K562 (cell line): ENCODE data around the gene CCNT1. TPM values are rescaled to one million over a fixed set of nuclear protein-coding genes. Genes with fewer than 3 reads are reported as not detected.

Experiments
- FOS ChIP-seq: IDR thresholded peaks from 3 replicates; pipeline ENCODE4 v1.6.1; 2011; ENCODE audit not compliant: insufficient read length; ENCODE audit errors: extremely low read depth
- HDAC1 ChIP-seq, 2 experiments: fragments of 450-650 bp; IDR thresholded peaks; 2 replicates each; pipeline ENCODE4 v1.6.1; 2016 to 2017; ENCODE audit warnings: inconsistent platforms in 1 of 2, mild to moderate bottlenecking in 1 of 2, moderate library complexity in 1 of 2
- JUND ChIP-seq, 2 experiments: IDR thresholded peaks; 2 replicates in 1 of 2; 3 replicates in 1 of 2; pipeline ENCODE4 v1.6.1; 2011; ENCODE audit warnings: borderline replicate concordance in 2 of 2, low read depth in 2 of 2, low read length in 2 of 2, improper control_type of control experiment in 1 of 2, missing biosample characterization in 1 of 2, missing genetic modification characterization in 1 of 2, missing genetic modification reagents in 1 of 2
- KAT7 ChIP-seq: sonication (generic); formaldehyde crosslinking; IDR thresholded peaks from 2 replicates; pipeline ENCODE4 v1.8.0; 2022; ENCODE audit warnings: missing genetic modification reagents, mild to moderate bottlenecking, borderline replicate concordance
- KDM2B ChIP-seq: fragments of 250-450 bp; sonication (Bioruptor Pico); IDR thresholded peaks from 2 replicates; pipeline ENCODE4 v1.8.0; 2021; ENCODE audit warnings: mild to moderate bottlenecking, moderate library complexity
- L3MBTL2 ChIP-seq: fragments of 450-650 bp; IDR thresholded peaks from 2 replicates; pipeline ENCODE4 v1.6.1; 2016; ENCODE audit warnings: mild to moderate bottlenecking, moderate library complexity
- NR2C1 ChIP-seq, 2 experiments: fragments of 450-650 bp; IDR thresholded peaks; 2 replicates each; pipeline ENCODE4 v1.6.1; 2017; ENCODE audit warnings: mild to moderate bottlenecking in 2 of 2, antibody characterized with exemption in 1 of 2, inconsistent platforms in 1 of 2, missing compliant biosample characterization in 1 of 2, missing genetic modification characterization in 1 of 2
- PHF8 ChIP-seq: fragments of 200-600 bp; sonication (generic); IDR thresholded peaks from 2 replicates; pipeline ENCODE4 v1.6.1; 2012; ENCODE audit warnings: mixed run types, mild to moderate bottlenecking, inconsistent platforms, low read length, moderate library complexity, borderline replicate concordance
- POLR2G ChIP-seq: fragments of 200-400 bp; formaldehyde crosslinking; IDR thresholded peaks from 2 replicates; pipeline ENCODE4 v1.6.1; 2017; ENCODE audit warnings: low read depth, mild to moderate bottlenecking, antibody characterized with exemption, low read length, moderate library complexity
- PTBP1 ChIP-seq: fragments of 200-400 bp; formaldehyde crosslinking; IDR thresholded peaks from 2 replicates; pipeline ENCODE4 v1.6.1; 2017; ENCODE audit warnings: low read depth, low read length
- RFX1 ChIP-seq: fragments of 450-650 bp; IDR thresholded peaks from 2 replicates; pipeline ENCODE4 v1.6.1; 2016; ENCODE audit warnings: mild to moderate bottlenecking, moderate library complexity
- ZFP30 ChIP-seq: fragments of 250-450 bp; sonication (Bioruptor Pico); IDR thresholded peaks from 2 replicates; pipeline ENCODE4 v1.8.0; 2022; ENCODE audit warnings: moderate library complexity, mild to moderate bottlenecking, inconsistent platforms, borderline replicate concordance
- ZFP36 ChIP-seq: fragments of 150-350 bp; IDR thresholded peaks from 2 replicates; pipeline ENCODE4 v1.6.1; 2018; ENCODE audit warnings: low read length, low read depth; ENCODE audit not compliant: partially characterized antibody
- ZNF57 ChIP-seq: fragments of 450-650 bp; formaldehyde crosslinking; IDR thresholded peaks from 2 replicates; pipeline ENCODE4 v1.4.0; 2020; ENCODE audit warnings: mild to moderate bottlenecking, moderate library complexity
- polyA plus RNA-seq, 8 experiments: library from polyadenylated mRNA; depleted of rRNA in 4 of 8; stranded (reverse) in 5 of 8; unstranded in 3 of 8; fragments of >200 nt; fragmentation: Nextera tagmentation in 2 of 8; fragmentation: Illumina TruSeq in 1 of 8; extraction: Ambion mirVana in 2 of 8; extraction: Trizol in 1 of 8; gene quantifications; 2 replicates each; pipeline versions ENCODE4 v1.2.1 to v1.2.3, GENCODE V29; 2011 to 2014; ENCODE audit warnings: inconsistent platforms in 1 of 8, missing spikeins in 1 of 8
- total RNA-seq, 7 experiments: library from RNA; depleted of rRNA in 6 of 7; stranded (reverse); fragments of >200 nt in 6 of 7; fragmentation: Illumina TruSeq in 2 of 7; extraction: Trizol in 2 of 7; gene quantifications; 2 replicates each; pipeline versions ENCODE4 v1.2.1 to v1.2.3, GENCODE V29; 2011 to 2021; ENCODE audit warnings: low replicate concordance in 1 of 7
- TF ChIP-seq, protein P1 (sequence below): fragments of 150-350 bp; conservative IDR thresholded peaks from 2 replicates; pipeline ENCODE4 v1.6.1; 2014; ENCODE audit warnings: low read length
- TF ChIP-seq, protein P2 (sequence below): fragments of 450-650 bp; IDR thresholded peaks from 2 replicates; pipeline ENCODE4 v1.6.1; 2016; ENCODE audit warnings: low read depth, mild to moderate bottlenecking, moderate library complexity
- TF ChIP-seq, protein P3 (sequence below): fragments of 450-650 bp; formaldehyde crosslinking; IDR thresholded peaks from 2 replicates; pipeline ENCODE4 v1.4.0; 2022; ENCODE audit warnings: mild to moderate bottlenecking, moderate library complexity
- TF ChIP-seq, protein P4 (sequence below): fragments of 450-650 bp; conservative IDR thresholded peaks from 2 replicates; pipeline ENCODE4 v1.6.1; 2016; ENCODE audit warnings: missing genetic modification characterization, low read depth, mild to moderate bottlenecking, missing compliant biosample characterization, moderate library complexity
- TF ChIP-seq, protein P5 (sequence below): fragments of 250-450 bp; sonication (Bioruptor Pico); IDR thresholded peaks from 2 replicates; pipeline ENCODE4 v1.4.0; 2020; ENCODE audit warnings: mild to moderate bottlenecking

CCNT1 gene
- total and polyA plus RNA-seq, 9 of the 15 experiments (the other 6 are each of a cell fraction or from before 2014, with no cell fraction given): 9.7 to 52.4 (median 33.4) TPM

DNA sequence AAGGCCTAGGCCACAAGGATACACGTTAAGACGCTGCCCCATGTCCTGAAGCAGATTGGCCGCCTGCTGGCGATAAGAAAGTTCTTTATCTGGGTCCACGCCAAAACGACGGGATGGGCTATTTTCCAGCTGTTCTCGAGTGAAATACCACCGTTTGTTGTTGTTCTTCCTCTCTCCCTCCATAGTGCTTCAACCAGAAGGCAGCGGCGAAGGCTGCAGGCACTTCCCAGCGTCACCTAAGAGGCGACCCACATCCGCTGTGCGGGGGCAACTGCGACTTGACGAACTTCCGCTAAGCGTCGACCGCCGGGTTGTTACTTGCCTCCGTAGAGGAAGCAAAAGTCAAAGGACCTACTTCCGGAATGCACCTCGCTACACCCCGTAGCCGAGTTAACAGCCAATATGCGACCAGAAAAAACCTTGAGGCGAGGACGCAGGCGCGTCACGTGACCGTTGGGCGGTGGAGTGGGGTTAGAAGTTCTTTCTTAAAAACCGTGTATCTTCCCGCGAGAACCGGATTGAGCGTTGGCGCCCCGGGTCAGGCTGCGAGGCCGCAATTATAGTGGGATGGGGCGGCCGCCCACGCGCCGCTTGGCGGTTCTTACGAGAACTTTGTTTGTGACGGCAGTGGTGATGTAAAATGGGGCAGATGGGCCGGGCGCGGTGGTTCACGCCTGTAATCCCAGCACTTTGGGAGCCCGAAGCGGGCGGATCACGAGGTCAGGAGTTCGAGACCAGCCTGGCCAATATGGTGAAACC lies at the start of gene CCNT1 (continued):
- TF ChIP-seq, protein P1, sequence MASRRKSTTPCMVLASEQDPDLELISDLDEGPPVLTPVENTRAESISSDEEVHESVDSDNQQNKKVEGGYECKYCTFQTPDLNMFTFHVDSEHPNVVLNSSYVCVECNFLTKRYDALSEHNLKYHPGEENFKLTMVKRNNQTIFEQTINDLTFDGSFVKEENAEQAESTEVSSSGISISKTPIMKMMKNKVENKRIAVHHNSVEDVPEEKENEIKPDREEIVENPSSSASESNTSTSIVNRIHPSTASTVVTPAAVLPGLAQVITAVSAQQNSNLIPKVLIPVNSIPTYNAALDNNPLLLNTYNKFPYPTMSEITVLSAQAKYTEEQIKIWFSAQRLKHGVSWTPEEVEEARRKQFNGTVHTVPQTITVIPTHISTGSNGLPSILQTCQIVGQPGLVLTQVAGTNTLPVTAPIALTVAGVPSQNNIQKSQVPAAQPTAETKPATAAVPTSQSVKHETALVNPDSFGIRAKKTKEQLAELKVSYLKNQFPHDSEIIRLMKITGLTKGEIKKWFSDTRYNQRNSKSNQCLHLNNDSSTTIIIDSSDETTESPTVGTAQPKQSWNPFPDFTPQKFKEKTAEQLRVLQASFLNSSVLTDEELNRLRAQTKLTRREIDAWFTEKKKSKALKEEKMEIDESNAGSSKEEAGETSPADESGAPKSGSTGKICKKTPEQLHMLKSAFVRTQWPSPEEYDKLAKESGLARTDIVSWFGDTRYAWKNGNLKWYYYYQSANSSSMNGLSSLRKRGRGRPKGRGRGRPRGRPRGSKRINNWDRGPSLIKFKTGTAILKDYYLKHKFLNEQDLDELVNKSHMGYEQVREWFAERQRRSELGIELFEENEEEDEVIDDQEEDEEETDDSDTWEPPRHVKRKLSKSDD: no peak
- TF ChIP-seq L3MBTL2 (peak; percentile 97), FOS (peak; percentile 21), PTBP1 (no peak), ZNF57 (CRISPR knock-in tag) (no peak), ZFP30 (CRISPR knock-in tag) (no peak), KAT7 (CRISPR knock-in tag) (peak; percentile 89; the same call in 1 of the 2 replicates), HDAC1 (IDR thresholded peaks at IDR 0.05) (peak in 1 of 2 experiments; percentile 84; a peak in 2 of 4 replicates), POLR2G (peak; percentile 88), RFX1 (no peak), KDM2B (0 out of 2 replicates have a peak, but pooled peaks have one; percentile 38), PHF8 (peak; percentile 84), ZFP36 (peak; percentile 27), JUND (IDR thresholded peaks at IDR 0.05; ENCODE audit: borderline replicate concordance, low read depth, low read length) (peak; percentile 53), JUND (tag; IDR thresholded peaks at IDR 0.05; ENCODE audit: borderline replicate concordance, low read depth, low read length) (peak; percentile 38; the same call in 2 of the 3 replicates), NR2C1 (IDR thresholded peaks at IDR 0.05) (peak; percentile 92), NR2C1 (tag; IDR thresholded peaks at IDR 0.05) (peak; percentile 88)
- TF ChIP-seq, protein P2, sequence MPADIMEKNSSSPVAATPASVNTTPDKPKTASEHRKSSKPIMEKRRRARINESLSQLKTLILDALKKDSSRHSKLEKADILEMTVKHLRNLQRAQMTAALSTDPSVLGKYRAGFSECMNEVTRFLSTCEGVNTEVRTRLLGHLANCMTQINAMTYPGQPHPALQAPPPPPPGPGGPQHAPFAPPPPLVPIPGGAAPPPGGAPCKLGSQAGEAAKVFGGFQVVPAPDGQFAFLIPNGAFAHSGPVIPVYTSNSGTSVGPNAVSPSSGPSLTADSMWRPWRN: 0 out of 2 replicates have a peak, but pooled peaks have one; percentile 15
- TF ChIP-seq, protein P3, sequence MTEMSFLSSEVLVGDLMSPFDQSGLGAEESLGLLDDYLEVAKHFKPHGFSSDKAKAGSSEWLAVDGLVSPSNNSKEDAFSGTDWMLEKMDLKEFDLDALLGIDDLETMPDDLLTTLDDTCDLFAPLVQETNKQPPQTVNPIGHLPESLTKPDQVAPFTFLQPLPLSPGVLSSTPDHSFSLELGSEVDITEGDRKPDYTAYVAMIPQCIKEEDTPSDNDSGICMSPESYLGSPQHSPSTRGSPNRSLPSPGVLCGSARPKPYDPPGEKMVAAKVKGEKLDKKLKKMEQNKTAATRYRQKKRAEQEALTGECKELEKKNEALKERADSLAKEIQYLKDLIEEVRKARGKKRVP (CRISPR knock-in tag): 0 out of 2 replicates have a peak, but pooled peaks have one; percentile 7
- TF ChIP-seq, protein P4, sequence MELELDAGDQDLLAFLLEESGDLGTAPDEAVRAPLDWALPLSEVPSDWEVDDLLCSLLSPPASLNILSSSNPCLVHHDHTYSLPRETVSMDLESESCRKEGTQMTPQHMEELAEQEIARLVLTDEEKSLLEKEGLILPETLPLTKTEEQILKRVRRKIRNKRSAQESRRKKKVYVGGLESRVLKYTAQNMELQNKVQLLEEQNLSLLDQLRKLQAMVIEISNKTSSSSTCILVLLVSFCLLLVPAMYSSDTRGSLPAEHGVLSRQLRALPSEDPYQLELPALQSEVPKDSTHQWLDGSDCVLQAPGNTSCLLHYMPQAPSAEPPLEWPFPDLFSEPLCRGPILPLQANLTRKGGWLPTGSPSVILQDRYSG: no peak
- TF ChIP-seq, protein P5, sequence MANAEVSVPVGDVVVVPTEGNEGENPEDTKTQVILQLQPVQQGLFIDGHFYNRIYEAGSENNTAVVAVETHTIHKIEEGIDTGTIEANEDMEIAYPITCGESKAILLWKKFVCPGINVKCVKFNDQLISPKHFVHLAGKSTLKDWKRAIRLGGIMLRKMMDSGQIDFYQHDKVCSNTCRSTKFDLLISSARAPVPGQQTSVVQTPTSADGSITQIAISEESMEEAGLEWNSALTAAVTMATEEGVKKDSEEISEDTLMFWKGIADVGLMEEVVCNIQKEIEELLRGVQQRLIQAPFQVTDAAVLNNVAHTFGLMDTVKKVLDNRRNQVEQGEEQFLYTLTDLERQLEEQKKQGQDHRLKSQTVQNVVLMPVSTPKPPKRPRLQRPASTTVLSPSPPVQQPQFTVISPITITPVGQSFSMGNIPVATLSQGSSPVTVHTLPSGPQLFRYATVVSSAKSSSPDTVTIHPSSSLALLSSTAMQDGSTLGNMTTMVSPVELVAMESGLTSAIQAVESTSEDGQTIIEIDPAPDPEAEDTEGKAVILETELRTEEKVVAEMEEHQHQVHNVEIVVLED (CRISPR knock-in tag): peak; percentile 70
